ENCODE measurements around the gene LIN7A.

The LIN7A gene

DNA sequence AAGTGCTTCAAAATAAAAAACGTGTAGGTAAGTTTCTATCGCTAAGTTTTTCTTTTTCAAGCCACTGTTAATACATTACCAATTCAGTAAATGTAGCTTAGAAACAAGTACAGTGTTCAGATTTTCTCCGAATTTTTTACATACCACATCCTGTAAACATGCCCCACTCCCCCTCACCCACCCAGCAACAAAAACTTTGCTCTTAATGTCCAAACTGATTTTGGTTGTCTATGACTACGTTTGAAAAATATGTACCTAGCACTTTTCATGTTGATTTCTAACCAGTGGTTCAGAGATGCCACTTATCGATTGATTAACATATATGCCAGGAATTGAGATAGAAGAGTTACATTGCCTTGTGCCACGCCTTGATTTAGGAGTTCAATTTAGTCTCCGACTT, 663 bp upstream of the LIN7A start:
- ATAC-seq: no peak

DNA sequence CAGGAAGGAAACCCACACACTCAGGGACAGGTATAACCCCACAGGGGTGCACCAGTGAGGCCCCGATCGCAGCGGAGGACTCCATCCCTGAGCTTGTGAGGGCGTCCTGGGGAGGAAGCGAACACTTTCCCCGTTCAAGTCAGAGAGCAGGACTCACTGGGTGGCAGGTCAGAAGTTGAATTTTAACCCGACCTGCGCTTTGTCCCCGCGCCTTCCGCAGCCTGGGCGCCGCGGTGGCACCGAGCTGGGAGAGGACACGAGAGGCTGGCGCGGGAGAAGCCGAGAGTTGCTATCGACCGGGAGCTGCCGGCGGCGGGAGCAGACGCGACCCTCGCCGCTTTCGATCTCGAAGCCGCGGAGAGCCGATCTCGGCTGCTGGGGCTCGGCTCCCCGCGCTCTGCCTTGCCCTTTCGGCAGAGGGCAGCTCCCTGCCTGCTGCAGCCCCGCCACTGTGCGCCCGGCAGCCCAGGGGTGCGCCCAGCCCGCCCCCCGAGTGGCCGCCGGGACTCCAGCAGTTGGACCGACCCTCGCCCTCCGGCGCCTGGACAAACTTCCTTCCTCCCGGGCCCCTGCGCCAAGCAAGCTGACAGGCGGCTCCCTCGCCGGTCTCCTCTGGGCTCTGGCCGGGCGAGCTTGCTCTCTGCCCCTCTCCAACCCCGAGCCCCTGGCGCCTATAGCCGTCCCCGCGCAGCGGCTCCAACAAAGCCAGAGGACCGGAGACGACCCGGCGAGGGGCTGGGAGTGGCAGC, 918 bp downstream of the LIN7A start:
- DNase-seq (no peak), ATAC-seq (peak; percentile 37)
- no peak overlapping the region for H3K27ac Mint-ChIP-seq
- H3K9me3 Mint-ChIP-seq: peaks cover 0 to 9% of the 10 kb centered on the region in 2 donors
- peak overlapping the region in 1 of 2 donors; percentile 26 for H3K4me3 Mint-ChIP-seq
- no peaks in the 10 kb centered on the region for H3K4me1 Mint-ChIP-seq
- peaks cover 27% of the 10 kb centered on the region for H3K27me3 Mint-ChIP-seq

More for the DNA sequence above, 663 bp upstream of the LIN7A start:
- Mint-ChIP-seq H3K27ac (no peak overlapping the region), H3K27me3 (peaks cover 27% of the 10 kb centered on the region), H3K9me3 (peaks cover 0 to 7% of the 10 kb centered on the region in 2 donors), H3K4me3 (no peak overlapping the region), H3K4me1 (no peaks in the 10 kb centered on the region)
- DNase-seq: no peak

DNA sequence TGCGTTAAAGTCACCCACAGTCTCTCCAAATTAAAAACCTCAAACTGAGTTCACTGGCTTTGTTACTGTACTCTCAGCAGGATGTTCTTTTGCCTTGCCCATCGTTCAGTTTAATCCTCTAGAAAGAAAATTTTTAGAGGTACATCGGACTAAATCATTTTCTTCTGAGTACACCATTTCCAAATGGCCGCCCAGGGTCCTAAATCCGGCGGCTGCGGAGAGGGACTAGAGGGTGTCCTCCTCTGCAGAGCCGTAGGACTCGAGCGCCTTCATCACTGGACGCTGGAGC, 1.4 kb downstream of the LIN7A start:
- ATAC-seq (no peak), DNase-seq (no peak)
- no peak overlapping the region for H3K4me3 Mint-ChIP-seq
- H3K27ac Mint-ChIP-seq: no peak overlapping the region
- peaks cover 0 to 9% of the 10 kb centered on the region in 2 donors for H3K9me3 Mint-ChIP-seq
- peaks cover 27% of the 10 kb centered on the region for H3K27me3 Mint-ChIP-seq
- H3K4me1 Mint-ChIP-seq: no peaks in the 10 kb centered on the region

DNA sequence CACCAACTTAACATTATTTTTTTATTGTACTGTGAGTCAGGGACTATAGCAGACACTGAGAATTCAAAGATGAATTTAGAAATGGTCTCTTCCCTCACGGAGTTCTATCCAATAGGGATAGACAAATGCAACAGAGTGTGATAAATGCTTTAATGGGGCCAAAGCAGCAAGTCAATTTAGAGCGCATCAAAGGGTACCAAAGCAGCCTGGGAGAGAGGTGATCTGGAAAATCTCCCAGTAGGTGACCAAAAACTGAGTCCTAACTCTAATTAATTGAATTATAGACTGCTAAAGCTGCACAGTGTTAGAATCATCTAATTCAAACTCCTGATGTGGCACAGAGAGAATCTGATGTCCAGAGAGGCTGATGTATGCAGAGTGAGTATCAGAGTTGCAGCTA, 2.6 kb downstream of the LIN7A start:
- peaks cover 27% of the 10 kb centered on the region for H3K27me3 Mint-ChIP-seq
- H3K4me1 Mint-ChIP-seq: no peaks in the 10 kb centered on the region
- peaks cover 0 to 9% of the 10 kb centered on the region in 2 donors for H3K9me3 Mint-ChIP-seq
- H3K4me3 Mint-ChIP-seq: no peak overlapping the region
- ATAC-seq (no peak), DNase-seq (no peak)
- H3K27ac Mint-ChIP-seq: no peak overlapping the region

DNA sequence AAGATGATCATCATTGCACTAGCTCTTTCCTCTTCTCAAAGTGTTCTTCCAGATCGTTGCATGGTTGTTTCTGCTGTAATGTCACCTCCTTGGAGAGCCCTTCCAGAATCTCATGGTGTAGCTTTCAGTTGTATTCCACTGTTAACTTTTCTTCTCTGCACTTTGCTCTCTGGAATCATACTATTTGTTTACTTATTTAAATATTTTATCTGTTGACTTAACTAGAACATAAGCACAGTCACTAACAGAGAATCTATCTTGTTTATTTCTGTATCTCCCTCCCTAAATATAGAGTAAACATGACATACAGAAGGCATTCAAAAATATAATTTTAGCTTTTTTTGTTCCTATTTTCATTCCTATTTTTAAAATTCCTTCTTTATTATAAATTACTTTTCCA, 11.8 kb downstream of the LIN7A start:
- Mint-ChIP-seq H3K4me1 (no peaks in the 10 kb centered on the region), H3K27me3 (no peaks in the 10 kb centered on the region), H3K27ac (no peak overlapping the region), H3K4me3 (no peak overlapping the region), H3K9me3 (no peaks in the 10 kb centered on the region)
- DNase-seq (no peak), ATAC-seq (no peak)

DNA sequence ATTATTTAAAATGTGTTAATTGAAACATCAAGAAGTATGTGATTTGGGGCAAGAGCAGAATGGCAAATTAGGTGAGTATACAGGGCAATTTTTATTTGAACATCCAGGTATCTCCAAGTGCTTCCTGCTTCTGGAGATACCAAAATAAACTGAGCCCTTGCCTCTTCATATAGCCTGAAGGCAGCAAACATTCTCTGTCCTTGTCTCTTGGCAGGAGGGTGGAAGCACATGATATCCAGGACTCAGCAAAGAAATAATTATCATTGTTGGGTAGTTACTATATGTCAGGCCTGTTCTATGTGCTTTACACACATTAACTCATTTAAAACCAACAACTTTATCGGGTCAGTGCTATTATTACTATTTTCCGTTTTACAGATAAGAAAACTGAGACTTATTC, 12.5 kb downstream of the LIN7A start:
- Mint-ChIP-seq H3K27me3 (no peaks in the 10 kb centered on the region), H3K9me3 (no peaks in the 10 kb centered on the region), H3K4me3 (no peak overlapping the region), H3K4me1 (no peaks in the 10 kb centered on the region), H3K27ac (no peak overlapping the region)
- ATAC-seq (no peak), DNase-seq (no peak)

DNA sequence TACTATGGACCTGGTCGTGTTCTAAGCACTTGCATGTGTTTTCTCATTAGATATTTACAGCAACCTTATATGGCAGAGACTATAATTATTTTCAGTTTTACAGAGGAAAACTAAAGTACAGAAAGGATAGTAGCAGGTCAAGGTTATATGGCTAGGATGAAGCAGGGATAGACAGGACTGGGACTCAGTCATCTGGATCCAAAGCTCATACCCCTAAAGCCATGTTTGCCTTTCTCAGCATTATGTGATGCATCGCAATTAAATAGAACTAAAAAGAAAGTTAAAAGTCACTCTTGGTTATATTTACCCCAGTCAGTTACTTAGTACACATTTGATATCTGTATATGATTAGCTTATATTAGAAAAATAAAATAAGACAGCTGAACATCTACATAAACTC, 13.3 kb downstream of the LIN7A start:
- DNase-seq: no peak
- no peaks in the 10 kb centered on the region for H3K9me3 Mint-ChIP-seq
- H3K27ac Mint-ChIP-seq: no peak overlapping the region
- H3K4me3 Mint-ChIP-seq: no peak overlapping the region
- H3K4me1 Mint-ChIP-seq: no peaks in the 10 kb centered on the region
- no peaks in the 10 kb centered on the region for H3K27me3 Mint-ChIP-seq
- ATAC-seq: no peak

DNA sequence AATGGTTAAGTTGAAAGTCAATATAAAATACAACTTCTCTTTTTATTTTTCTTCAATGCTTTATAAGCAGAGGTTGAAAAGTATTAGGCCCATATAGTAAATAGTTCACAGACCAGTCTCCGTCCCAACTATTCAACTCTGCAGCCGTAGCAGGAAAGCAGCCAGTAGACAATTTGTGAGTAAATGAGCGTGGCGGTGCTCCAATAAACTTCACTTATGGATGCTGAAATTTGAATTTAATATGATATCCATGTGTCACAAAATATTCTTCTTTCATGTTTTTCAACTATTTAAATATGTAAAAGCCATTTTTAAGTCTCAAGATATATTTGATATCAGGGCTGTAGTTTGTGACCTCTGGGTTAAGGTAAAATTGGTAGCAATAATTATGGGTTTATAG, 17.7 kb downstream of the LIN7A start:
- H3K4me3 Mint-ChIP-seq: no peak overlapping the region
- H3K4me1 Mint-ChIP-seq: no peaks in the 10 kb centered on the region
- peaks cover 0 to 16% of the 10 kb centered on the region in 2 donors for H3K9me3 Mint-ChIP-seq
- H3K27ac Mint-ChIP-seq: no peak overlapping the region
- H3K27me3 Mint-ChIP-seq: no peaks in the 10 kb centered on the region
- no peak for DNase-seq
- no peak for ATAC-seq

DNA sequence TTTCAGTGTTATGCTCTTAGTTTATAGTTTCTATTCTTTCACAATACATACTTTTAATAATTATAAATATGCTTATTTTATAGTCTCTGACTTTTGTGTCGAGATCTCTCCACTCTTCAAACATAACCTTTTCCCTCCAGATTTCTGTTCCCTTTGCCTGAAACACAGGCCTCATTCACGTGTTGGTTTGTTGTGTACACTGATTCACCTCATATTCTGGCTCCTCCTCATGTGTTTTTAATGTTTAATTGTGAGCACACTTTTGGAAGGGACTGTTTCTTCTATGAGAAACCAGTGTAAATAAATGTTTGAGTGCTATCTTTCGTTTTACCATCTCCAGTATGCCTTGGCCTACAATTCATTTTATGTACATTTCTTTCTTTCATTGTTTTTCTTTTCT, 20.1 kb downstream of the LIN7A start:
- ATAC-seq: no peak
- Mint-ChIP-seq H3K27ac (no peak overlapping the region), H3K4me1 (no peaks in the 10 kb centered on the region), H3K9me3 (peaks cover 3 to 30% of the 10 kb centered on the region in 2 donors), H3K4me3 (no peak overlapping the region), H3K27me3 (no peaks in the 10 kb centered on the region)
- DNase-seq: no peak

DNA sequence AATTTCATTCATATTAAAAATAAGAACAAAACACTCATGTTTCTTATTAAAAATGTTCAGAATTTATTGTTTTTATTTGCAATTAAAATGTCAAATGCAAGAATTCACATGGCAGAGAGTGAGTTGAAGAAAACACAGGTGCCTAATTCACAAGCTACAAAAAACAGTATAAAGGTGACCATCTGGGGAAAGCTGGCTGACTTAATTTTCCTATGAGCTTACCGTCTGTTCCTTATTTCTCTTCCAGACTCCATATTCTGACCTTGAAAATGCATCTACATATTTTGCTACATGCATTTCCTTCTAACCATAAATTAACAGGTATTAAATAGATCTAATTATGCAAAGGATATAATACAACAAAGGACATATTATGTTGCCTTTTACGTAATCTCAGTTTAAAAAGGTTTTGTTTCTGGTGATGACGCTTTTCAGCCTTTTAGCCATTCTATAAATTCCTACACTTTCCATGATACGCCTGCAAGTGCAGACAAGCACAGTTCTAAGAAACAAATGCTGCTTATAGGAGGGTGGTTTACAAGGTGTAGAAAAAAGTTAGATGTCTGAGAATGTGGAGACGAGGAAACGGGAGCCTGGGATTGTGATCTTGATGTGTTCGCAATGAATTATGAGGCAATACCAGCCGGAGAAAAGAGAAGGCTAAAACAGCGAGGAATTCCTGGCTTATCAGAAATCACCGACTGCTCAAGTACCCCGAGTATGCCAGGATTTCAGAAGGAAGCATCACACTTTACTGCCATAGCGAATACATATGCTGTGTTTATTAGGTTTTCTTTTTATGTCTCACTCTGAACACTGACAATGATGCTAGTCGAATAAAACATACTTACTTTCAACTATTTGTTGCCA, 24.6 kb downstream of the LIN7A start:
- Mint-ChIP-seq H3K27me3 (no peaks in the 10 kb centered on the region), H3K27ac (no peak overlapping the region), H3K9me3 (peaks cover 3 to 30% of the 10 kb centered on the region in 2 donors), H3K4me1 (no peaks in the 10 kb centered on the region), H3K4me3 (no peak overlapping the region)
- no peak for ATAC-seq
- DNase-seq: no peak

DNA sequence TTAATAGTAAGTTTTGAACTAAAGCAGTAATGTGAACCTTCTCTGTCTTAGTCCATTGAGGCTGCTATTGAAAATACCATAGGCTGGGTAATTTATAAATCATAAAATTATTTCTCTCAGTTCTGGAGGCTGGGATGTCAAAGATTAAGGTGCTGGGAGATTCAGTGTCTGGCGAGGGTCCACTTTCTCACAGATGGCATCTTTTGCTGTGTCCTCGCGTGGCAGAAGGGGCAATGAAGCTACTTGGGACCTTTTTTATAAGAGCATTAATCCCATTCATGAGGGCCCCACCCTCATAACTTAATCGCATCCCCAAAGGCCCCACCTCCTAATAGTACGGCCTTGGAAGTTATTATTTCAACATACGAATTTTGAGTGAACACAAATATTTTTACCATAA, 28.4 kb downstream of the LIN7A start:
- no peak for ATAC-seq
- Mint-ChIP-seq H3K27me3 (no peaks in the 10 kb centered on the region), H3K4me1 (no peaks in the 10 kb centered on the region), H3K9me3 (peaks cover 6 to 8% of the 10 kb centered on the region in 2 donors), H3K27ac (no peak overlapping the region), H3K4me3 (no peak overlapping the region)
- no peak for DNase-seq

DNA sequence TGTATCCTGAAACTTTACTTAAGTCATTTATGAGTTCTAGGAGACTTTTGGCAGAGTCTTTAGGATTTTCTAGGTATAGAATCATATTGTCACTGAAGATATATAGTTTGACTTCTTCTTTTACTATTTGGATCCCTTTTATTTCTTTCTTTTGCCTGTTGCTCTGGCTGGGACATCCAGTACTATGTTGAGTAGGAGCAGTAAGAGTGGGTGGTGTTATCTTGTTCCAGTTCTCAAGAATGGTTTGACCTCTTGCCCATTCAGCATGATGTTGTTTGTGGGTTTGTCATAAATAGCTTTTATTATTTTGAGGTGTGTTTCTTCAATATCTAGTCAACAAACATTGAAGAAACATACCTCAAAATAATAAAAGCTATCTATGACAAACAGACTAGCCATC, 35.0 kb downstream of the LIN7A start:
- Mint-ChIP-seq H3K9me3 (peaks cover 0 to 16% of the 10 kb centered on the region in 2 donors), H3K4me1 (no peaks in the 10 kb centered on the region), H3K4me3 (no peak overlapping the region), H3K27me3 (no peaks in the 10 kb centered on the region), H3K27ac (no peak overlapping the region)
- DNase-seq (no peak), ATAC-seq (no peak)

DNA sequence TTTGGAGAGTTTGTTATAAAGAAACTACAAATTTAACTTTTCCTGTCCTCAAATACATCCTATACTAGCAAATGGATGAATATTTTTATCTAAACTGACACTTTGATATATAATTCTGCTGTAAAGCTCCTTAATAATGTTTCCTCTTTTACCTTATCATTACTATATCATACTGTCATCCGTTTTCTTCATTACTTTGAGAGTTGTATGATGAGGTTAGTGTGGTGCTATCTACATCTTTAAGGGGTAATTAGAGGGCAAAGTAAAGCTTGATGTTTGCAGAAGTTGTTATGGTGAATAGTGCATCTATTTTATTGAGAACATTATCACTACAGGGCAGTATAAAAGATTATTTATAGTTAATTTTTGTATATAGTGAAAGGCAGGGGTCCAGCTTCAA, 36.1 kb downstream of the LIN7A start:
- ATAC-seq (no peak), DNase-seq (no peak)
- no peak overlapping the region for H3K4me3 Mint-ChIP-seq
- no peaks in the 10 kb centered on the region for H3K27me3 Mint-ChIP-seq
- H3K9me3 Mint-ChIP-seq: peaks cover 0 to 15% of the 10 kb centered on the region in 2 donors
- H3K27ac Mint-ChIP-seq: no peak overlapping the region
- no peaks in the 10 kb centered on the region for H3K4me1 Mint-ChIP-seq

DNA sequence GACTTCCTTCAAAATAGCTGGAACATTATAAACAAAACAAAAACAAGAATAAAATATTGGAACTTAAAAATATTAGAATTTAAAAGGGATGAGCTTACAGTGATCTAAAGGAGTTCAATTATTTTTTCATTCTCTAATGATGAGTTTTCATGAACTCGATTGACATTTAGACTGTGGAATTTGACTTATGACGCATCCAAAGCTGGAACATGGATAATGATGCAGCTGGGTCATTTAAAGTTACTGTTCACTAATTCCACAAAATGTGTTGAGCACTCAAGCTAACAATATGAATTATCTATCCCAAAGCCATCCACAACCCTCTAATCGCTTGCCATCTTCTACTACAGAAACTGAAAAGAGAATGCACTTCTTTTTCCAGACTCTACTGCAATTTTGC, 42.5 kb downstream of the LIN7A start:
- Mint-ChIP-seq H3K4me3 (no peak overlapping the region), H3K27me3 (no peaks in the 10 kb centered on the region), H3K27ac (no peak overlapping the region), H3K4me1 (no peaks in the 10 kb centered on the region), H3K9me3 (peaks cover 13 to 23% of the 10 kb centered on the region in 2 donors)
- ATAC-seq (no peak), DNase-seq (no peak)

DNA sequence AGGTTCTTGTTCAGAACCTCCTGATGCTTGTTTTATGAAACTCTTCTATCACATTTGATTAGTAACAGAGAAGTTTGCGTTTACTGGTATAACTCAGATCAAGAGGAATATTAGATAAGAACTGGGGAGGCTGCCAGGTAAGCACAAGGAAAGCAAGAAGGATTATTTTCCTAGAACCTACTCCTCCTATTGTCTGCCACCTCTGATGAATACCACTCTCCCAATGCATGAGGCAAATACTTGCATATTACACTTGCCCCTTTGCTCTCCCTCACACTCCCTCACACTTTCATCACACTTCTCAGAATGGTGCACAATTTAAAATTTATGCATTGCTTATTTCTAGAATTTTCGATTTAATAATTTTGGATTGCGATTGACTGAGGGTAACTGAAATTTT, 43.6 kb downstream of the LIN7A start:
- H3K4me1 Mint-ChIP-seq: no peaks in the 10 kb centered on the region
- no peak for DNase-seq
- no peaks in the 10 kb centered on the region for H3K27me3 Mint-ChIP-seq
- no peak for ATAC-seq
- peaks cover 13 to 28% of the 10 kb centered on the region in 2 donors for H3K9me3 Mint-ChIP-seq
- no peak overlapping the region for H3K27ac Mint-ChIP-seq
- H3K4me3 Mint-ChIP-seq: no peak overlapping the region

DNA sequence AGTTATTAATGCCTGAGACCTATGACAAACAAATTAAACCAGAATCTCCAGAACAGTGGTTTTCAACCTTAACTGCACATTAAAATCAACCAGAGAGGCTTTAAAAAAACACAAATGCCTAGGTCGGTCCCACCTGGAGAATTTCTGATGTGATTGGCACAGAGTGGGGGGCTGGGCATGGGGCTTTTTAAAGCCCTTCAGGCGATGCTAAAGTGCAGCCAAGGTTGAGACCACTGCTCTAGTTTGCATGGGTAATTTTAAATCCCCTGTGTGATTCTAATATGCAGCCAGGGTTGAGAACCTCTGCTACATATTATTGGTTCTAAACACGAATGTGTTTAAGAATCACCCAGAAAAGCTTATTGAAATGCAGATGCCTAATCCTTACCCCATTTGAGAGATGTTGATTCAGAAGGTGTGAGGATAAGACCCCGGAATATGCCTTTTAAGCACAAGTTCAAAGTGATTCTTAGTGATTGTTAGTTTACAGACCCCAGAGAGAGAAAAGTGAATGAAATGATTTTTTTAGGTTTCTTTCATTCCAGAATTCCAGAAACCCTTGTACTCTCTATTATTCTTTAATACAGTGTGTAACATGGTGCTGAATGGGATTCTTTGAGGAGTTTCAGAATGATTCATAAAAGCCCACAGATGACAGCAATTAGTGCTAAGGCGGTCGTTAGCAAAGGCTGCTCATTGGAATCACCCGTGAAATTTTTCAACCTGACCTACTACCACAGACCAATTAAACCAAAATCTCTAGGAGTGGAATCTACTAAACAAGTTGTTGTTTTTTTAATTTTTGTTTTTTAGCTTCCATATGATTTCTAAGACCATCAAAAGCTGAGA, 44.9 kb downstream of the LIN7A start:
- ATAC-seq (no peak), DNase-seq (no peak)
- H3K27ac Mint-ChIP-seq: no peak overlapping the region
- no peaks in the 10 kb centered on the region for H3K4me1 Mint-ChIP-seq
- peaks cover 13 to 24% of the 10 kb centered on the region in 2 donors for H3K9me3 Mint-ChIP-seq
- H3K27me3 Mint-ChIP-seq: no peaks in the 10 kb centered on the region
- H3K4me3 Mint-ChIP-seq: no peak overlapping the region
